Measurements from ENCODE around the gene UGGT2. TPM values are rescaled to one million over a fixed set of nuclear protein-coding genes. Genes with fewer than 3 reads are reported as not detected.
"Not testable (repeated sequence)": the region's sequence is repeated elsewhere in the genome, so short reads cannot be mapped to it uniquely, and the experiment has no call there.

UGGT2 gene
- total RNA-seq, 4 donors from 2014 or later: 7.7 to 35.3 (median 11.1) TPM

DNA sequence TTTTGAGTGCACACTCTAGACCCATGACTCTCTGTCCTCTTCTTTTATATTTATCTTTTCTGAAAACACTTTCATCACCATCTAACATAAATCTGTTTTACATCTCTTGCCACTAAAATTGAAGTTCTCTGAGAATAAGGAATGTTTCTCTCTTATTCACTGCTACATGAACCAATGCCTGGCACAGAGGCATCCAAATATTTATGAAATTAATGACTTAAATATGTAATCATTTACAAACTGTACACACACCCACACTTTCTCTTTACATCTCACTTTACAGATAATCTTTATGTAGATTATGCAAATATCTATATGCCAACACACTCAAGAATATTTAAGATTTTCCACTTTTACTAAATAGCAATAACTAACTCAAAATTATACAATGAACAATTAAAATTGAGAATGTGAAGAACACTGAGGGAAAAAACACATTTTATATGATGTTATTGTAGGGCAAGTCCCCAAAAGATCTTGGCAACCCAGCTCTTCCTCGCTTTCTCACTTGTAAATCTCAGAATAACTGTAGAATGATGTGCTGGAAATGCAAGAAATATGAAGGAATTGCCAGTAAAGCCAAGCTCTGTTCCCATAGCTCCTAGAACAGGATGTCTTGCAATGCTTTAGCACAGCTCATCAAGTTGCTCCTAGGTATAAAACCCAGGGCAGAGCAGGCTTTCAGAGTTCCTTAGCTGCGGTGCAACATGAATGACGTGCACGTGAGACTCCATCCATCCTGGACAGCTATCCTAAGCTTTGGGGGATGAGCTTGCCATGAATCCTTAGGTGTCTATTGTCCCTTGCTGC is 50.7 kb downstream of the UGGT2 start:
- no peak for DNase-seq
- H3K4me3 ChIP-seq: no peak overlapping the region
- WGBS, 2 donors: 87 to 88% methylated on average over 4 of the region's 4 CpGs
- H3K27me3 ChIP-seq: no peaks in the 10 kb centered on the region
- TF ChIP-seq POLR2A (IDR thresholded peaks at IDR 0.05): no peak
- TF ChIP-seq, protein P1, sequence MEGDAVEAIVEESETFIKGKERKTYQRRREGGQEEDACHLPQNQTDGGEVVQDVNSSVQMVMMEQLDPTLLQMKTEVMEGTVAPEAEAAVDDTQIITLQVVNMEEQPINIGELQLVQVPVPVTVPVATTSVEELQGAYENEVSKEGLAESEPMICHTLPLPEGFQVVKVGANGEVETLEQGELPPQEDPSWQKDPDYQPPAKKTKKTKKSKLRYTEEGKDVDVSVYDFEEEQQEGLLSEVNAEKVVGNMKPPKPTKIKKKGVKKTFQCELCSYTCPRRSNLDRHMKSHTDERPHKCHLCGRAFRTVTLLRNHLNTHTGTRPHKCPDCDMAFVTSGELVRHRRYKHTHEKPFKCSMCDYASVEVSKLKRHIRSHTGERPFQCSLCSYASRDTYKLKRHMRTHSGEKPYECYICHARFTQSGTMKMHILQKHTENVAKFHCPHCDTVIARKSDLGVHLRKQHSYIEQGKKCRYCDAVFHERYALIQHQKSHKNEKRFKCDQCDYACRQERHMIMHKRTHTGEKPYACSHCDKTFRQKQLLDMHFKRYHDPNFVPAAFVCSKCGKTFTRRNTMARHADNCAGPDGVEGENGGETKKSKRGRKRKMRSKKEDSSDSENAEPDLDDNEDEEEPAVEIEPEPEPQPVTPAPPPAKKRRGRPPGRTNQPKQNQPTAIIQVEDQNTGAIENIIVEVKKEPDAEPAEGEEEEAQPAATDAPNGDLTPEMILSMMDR (IDR thresholded peaks at IDR 0.05): no peak
- no peaks in the 10 kb centered on the region for H3K4me1 ChIP-seq
- intact Hi-C loops (cut with DNase I): no loop called here
- H3K36me3 ChIP-seq: peaks cover 0 to 5% (median 0%) of the 10 kb centered on the region in 3 donors
- no peak overlapping the region for H3K27ac ChIP-seq
- H3K9me3 ChIP-seq: no peaks in the 10 kb centered on the region

DNA sequence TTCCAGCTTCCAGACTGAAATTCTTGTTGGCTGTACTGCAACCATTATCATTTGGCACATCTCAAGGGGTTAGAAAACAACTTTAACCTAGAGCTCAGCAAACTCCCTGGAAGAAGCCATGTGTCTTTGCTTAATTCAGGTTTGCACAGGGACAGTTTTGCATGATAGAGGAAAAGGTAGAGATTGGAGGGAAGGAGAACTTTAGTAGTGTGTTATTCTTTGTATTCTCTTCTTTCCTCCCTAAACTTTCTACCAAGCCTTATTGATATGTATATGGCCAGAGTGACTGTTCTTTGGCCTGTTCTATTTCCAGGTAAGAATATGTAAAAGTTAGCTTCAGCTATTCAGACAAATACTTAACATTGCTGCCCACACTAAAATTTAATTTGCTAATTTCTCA is 53.1 kb downstream of the UGGT2 start:
- TF ChIP-seq, protein P1 (IDR thresholded peaks at IDR 0.05): no peak
- TF ChIP-seq POLR2A (IDR thresholded peaks at IDR 0.05): no peak
- DNase-seq: no peak
- Histone ChIP-seq H3K36me3 (peaks cover 0 to 9% (median 0%) of the 10 kb centered on the region in 3 donors), H3K27ac (no peak overlapping the region), H3K9me3 (no peaks in the 10 kb centered on the region), H3K27me3 (no peaks in the 10 kb centered on the region), H3K4me1 (no peaks in the 10 kb centered on the region), H3K4me3 (no peak overlapping the region)
- intact Hi-C loops (cut with DNase I): no loop called here

DNA sequence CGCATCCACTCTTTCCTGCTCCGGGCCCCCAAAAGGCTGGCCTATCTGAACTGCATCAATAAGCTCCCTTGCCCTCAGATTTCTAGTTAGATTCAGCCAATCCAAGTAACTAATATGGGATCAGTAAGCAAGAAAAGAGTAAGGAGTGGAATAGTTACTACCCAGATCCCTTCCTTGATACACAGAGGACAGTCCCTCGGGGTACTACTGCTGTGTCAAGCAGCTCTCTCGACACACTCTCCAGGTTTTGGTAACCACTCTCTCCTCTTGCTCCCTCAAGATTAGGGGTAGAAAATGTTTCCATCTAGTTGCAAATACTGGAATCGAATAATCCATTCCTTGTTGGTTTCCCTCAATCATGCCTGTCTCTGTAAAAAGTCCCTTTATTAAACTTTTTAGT is 65.4 kb downstream of the UGGT2 start:
- no peak for TF ChIP-seq POLR2A (IDR thresholded peaks at IDR 0.05)
- TF ChIP-seq, protein P1 (IDR thresholded peaks at IDR 0.05): no peak
- Histone ChIP-seq H3K27me3 (no peaks in the 10 kb centered on the region), H3K27ac (no peak overlapping the region), H3K4me3 (no peak overlapping the region), H3K36me3 (peaks cover 0 to 6% (median 0%) of the 10 kb centered on the region in 3 donors), H3K9me3 (no peaks in the 10 kb centered on the region), H3K4me1 (no peaks in the 10 kb centered on the region)
- intact Hi-C loops (cut with DNase I): no loop called here
- 83 to 93% methylated on average over 5 of the region's 5 CpGs for WGBS, 2 donors
- no peak for DNase-seq

DNA sequence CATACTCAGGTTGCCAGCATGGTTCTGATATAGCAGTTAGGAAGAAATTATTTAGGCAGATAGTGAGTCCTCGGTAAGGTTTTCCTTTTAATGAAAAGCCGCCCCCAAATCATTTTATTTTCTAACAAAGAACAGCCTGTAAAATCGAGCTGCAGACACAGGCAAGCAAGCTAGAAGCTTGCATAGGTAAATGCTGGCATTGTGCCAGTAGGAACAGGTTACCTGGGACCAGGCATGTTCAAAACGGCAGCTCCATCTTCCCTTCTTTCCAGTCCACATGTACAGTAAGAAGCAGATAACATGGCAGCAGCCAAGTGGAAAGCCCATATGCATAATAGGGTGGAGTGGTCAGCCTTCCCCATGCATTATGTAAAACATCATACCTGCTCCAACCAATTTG is 71.1 kb downstream of the UGGT2 start:
- Histone ChIP-seq H3K27ac (no peak overlapping the region), H3K4me3 (no peak overlapping the region), H3K36me3 (no peaks in the 10 kb centered on the region), H3K27me3 (no peaks in the 10 kb centered on the region), H3K9me3 (no peaks in the 10 kb centered on the region), H3K4me1 (no peaks in the 10 kb centered on the region)
- TF ChIP-seq, protein P1 (IDR thresholded peaks at IDR 0.05): no peak
- no peak for TF ChIP-seq POLR2A (IDR thresholded peaks at IDR 0.05)
- intact Hi-C loops (cut with DNase I): no loop called here
- 69 to 75% methylated on average over 4 of the region's 4 CpGs for WGBS, 2 donors
- DNase-seq: no peak

DNA sequence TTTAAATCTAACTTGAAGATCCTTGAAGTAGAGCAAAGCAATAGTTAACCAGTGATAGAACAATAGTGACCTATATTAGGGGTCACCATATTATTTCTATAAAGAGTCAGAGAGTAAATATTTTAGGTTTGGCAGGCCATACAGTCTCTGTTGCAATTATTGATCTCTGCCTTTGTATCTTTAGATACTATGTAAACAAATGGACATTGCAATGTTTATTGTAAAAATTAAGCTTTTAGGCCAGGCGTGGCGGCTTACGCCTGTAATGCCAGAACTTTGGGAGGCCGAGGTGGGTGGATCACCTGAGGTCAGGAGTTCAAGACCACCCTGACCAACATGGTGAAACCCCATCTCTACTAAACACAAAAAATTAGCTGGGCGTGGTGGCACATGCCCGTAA is 80.5 kb downstream of the UGGT2 start:
- H3K4me1 ChIP-seq; H3K27me3 ChIP-seq; intact Hi-C loops (cut with DNase I); DNase-seq; H3K9me3 ChIP-seq; H3K4me3 ChIP-seq; H3K27ac ChIP-seq: not testable (repeated sequence)
- H3K36me3 ChIP-seq: peaks cover 0 to 18% (median 0%) of the 10 kb centered on the region in 3 donors
- 80 to 95% methylated on average over 4 to 6 of the region's 6 CpGs for WGBS, 2 donors

Measured in esophagus squamous epithelium (tissue), 5 donors.